Thyroid gland (tissue), 4 donors: ENCODE results near the gene AMBN. TPM values are rescaled to one million over a fixed set of nuclear protein-coding genes. Genes with fewer than 3 reads are reported as not detected.

Experiments used
- DNase-seq, 2 donors: peaks; one replicate each; pipeline ENCODE4 v3.0.0-alpha.2; 2019
- H3K27ac ChIP-seq, 3 donors: fragments of 200-600 bp; sonication (generic); 1 replicate in 2 of 3; 2 replicates in 1 of 3; pipeline ENCODE4 v1.5.1; 2016 to 2019; ENCODE audit warnings: mild to moderate bottlenecking in 1 of 3, moderate library complexity in 1 of 3
- H3K27me3 ChIP-seq: fragments of 200-600 bp; sonication (generic); one replicate; pipeline ENCODE4 v1.5.1; 2019
- H3K36me3 ChIP-seq, 2 donors: fragments of 200-600 bp; sonication (generic); one replicate each; pipeline ENCODE4 v1.5.1; 2016 to 2019
- H3K4me1 ChIP-seq, 2 donors: fragments of 200-600 bp; sonication (generic); one replicate each; pipeline ENCODE4 v1.5.1; 2017 to 2019
- H3K4me3 ChIP-seq, 3 donors: fragments of 200-600 bp; sonication (generic); replicated peaks in 1 of 3; 1 replicate in 2 of 3; 2 replicates in 1 of 3; pipeline ENCODE4 v1.5.1; 2016; ENCODE audit warnings: mild to moderate bottlenecking in 1 of 3
- H3K9me3 ChIP-seq: fragments of 200-600 bp; sonication (generic); one replicate; pipeline ENCODE4 v1.5.1; 2017
- POLR2A ChIP-seq, 2 donors: fragments of 450-650 bp; IDR thresholded peaks; one replicate each; pipeline ENCODE4 v1.6.1; 2017; ENCODE audit warnings: antibody characterized with exemption in 2 of 2, mild to moderate bottlenecking in 2 of 2, moderate library complexity in 1 of 2
- WGBS, 2 donors: methylation state at CpG; one replicate each; pipeline ENCODE4 v1.1.5; 2017; 5-methylcytosine and 5-hydroxymethylcytosine counted together
- intact Hi-C: fragments of 100-400 bp; cut with DNase I; formaldehyde crosslinking; loops from one replicate; pipeline ENCODE4 v1.15.1; 2023
- total RNA-seq, 4 donors: library from RNA; depleted of rRNA; stranded (reverse); fragments of >200 nt; gene quantifications; one replicate each; pipeline ENCODE4 v1.2.3, GENCODE V29; 2016
- TF ChIP-seq, protein P1 (sequence below), 6 experiments: fragments of 200-600 bp in 3 of 6; fragments of 450-650 bp in 3 of 6; sonication (generic) in 3 of 6; IDR thresholded peaks; one replicate each; pipeline ENCODE4 v1.5.1; 2016 to 2019; ENCODE audit warnings: antibody characterized with exemption in 6 of 6, mild to moderate bottlenecking in 2 of 6, inconsistent platforms in 1 of 6, moderate library complexity in 1 of 6

Gene AMBN
- total RNA-seq, 4 donors from 2014 or later = not detected

DNA sequence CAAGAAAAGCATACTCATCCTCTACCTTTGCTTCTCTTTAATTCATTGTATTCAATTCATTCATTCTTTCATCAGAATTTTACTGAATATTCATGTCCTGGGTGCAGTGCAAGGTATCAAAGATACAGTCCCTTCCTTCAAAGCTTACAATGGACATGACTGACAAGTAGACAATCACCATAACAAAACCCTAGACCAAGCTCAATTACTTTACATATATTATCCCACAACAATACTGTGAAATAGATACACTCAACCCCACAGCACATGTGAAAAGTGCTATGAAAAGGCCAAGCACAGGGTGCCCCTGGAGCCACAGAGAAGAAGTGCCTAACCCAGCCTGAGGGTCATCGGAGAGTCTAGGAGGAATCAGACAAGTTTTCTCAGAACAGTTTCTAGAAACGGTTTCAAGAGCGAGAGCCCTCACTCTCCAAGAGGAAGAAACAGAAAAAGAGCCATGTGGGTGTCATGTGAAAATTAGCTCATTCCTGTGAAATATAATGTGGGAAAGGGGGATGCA lies 15.3 kb downstream of the AMBN start:
- Histone ChIP-seq H3K4me3 (no peak overlapping the region), H3K27ac (no peak overlapping the region), H3K4me1 (no peaks in the 10 kb centered on the region), H3K27me3 (no peaks in the 10 kb centered on the region), H3K36me3 (no peaks in the 10 kb centered on the region), H3K9me3 (no peaks in the 10 kb centered on the region)
- DNase-seq = no peak
- WGBS, 2 donors = 84 to 86% methylated on average over 3 of the region's 3 CpGs
- intact Hi-C loops = no loop called here
- TF ChIP-seq, protein P1, sequence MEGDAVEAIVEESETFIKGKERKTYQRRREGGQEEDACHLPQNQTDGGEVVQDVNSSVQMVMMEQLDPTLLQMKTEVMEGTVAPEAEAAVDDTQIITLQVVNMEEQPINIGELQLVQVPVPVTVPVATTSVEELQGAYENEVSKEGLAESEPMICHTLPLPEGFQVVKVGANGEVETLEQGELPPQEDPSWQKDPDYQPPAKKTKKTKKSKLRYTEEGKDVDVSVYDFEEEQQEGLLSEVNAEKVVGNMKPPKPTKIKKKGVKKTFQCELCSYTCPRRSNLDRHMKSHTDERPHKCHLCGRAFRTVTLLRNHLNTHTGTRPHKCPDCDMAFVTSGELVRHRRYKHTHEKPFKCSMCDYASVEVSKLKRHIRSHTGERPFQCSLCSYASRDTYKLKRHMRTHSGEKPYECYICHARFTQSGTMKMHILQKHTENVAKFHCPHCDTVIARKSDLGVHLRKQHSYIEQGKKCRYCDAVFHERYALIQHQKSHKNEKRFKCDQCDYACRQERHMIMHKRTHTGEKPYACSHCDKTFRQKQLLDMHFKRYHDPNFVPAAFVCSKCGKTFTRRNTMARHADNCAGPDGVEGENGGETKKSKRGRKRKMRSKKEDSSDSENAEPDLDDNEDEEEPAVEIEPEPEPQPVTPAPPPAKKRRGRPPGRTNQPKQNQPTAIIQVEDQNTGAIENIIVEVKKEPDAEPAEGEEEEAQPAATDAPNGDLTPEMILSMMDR (IDR thresholded peaks at IDR 0.05) = no peak
- TF ChIP-seq POLR2A (IDR thresholded peaks at IDR 0.05) = no peak

DNA sequence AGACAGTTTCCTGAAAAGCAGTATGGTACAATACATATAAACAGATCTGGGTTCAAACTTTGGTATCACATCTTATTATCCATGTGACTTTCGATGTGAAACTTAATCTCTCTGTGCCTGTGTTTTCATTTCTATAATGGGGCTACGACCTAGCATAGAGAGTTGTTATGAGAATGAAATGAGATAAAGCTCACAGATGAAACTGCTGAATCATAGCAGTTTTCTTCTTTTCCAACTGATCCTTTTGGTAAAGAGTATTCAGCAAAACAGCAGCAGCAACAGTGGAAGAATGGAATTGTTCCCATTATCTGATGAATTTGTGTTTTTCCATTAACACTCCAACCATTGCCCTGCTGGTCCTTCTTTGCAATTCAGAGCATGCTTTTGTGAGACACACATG lies 16.3 kb downstream of the AMBN start:
- Histone ChIP-seq H3K27ac (no peak overlapping the region), H3K27me3 (no peaks in the 10 kb centered on the region), H3K36me3 (no peaks in the 10 kb centered on the region), H3K4me1 (no peaks in the 10 kb centered on the region), H3K4me3 (no peak overlapping the region), H3K9me3 (no peaks in the 10 kb centered on the region)
- WGBS, 2 donors = 78 to 88% methylated on average over 2 of the region's 2 CpGs
- TF ChIP-seq POLR2A (IDR thresholded peaks at IDR 0.05) = no peak
- TF ChIP-seq, protein P1 (IDR thresholded peaks at IDR 0.05) = no peak
- intact Hi-C loops = no loop called here
- DNase-seq = no peak

DNA sequence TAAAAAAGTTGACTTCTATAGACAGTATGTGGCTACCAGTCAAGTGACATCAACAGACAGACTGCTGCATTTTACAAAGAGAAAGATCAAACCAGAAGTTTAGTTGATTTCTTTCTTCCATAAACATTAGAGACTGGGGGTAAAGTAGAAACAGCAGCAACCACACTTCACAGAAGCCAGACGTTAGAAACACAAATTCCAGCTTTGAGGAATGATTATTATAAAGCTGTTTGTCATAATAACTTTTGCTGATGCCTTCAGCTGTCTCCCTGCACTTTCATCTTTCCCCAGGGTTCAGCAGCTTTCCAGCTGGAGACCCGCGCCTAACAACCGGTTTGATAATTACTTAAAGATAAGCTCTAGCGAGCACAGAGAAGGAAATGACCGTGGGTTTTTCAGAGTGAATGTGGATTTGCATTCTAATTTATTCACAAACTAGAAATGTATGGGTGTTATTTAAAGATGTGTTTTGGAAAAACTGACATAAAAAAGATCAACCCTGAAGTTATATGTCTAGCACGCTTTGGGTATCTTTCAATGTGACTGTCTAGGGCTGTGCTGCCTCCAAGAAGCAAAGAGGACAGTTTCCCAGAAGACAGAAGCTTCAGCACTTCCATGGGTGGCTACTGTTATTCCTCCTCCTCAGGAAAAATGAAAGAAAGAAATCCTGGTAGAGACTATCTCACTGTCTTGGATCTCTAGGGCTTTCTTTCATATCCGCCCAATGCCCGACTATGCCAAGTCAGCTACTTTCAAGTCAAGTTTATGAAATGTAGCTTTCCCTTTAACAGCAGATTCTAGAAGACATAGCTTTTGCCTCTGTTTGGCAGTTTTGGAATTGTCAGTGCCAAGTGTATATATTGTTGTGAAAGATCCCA lies 21.5 kb downstream of the AMBN start:
- Histone ChIP-seq H3K9me3 (no peaks in the 10 kb centered on the region), H3K4me1 (no peaks in the 10 kb centered on the region), H3K36me3 (no peaks in the 10 kb centered on the region), H3K4me3 (no peak overlapping the region), H3K27me3 (no peaks in the 10 kb centered on the region), H3K27ac (no peak overlapping the region)
- intact Hi-C loops = no loop called here
- 37 to 46% methylated on average over 9 of the region's 9 CpGs for WGBS, 2 donors
- DNase-seq = no peak
- no peak for TF ChIP-seq POLR2A (IDR thresholded peaks at IDR 0.05)
- TF ChIP-seq, protein P1 (IDR thresholded peaks at IDR 0.05) = no peak

DNA sequence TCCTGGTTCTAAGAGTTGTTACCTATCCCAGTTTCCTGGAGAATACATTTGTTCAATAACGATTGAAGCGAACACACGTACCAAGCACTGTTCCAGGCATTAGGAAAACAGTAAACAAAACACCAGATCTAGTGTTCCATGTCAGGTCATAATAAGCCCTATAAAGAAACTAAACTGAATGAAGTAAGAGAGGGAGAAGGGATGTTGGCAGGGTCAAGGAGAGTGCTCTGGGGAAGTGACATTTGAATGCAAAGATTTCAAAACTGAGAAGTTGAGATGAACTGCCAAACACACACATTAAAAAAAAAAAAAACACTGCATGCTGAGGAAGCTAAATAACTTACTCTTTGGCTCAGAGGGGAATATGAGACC lies 22.1 kb downstream of the AMBN start:
- intact Hi-C loops = no loop called here
- H3K36me3 ChIP-seq = no peaks in the 10 kb centered on the region
- H3K9me3 ChIP-seq = no peaks in the 10 kb centered on the region
- WGBS, 2 donors = 79% methylated on average over 3 of the region's 3 CpGs
- H3K4me1 ChIP-seq = no peaks in the 10 kb centered on the region
- no peak for TF ChIP-seq POLR2A (IDR thresholded peaks at IDR 0.05)
- TF ChIP-seq, protein P1 (IDR thresholded peaks at IDR 0.05) = no peak
- H3K27me3 ChIP-seq = no peaks in the 10 kb centered on the region
- DNase-seq = no peak
- no peak overlapping the region for H3K27ac ChIP-seq
- H3K4me3 ChIP-seq = no peak overlapping the region

DNA sequence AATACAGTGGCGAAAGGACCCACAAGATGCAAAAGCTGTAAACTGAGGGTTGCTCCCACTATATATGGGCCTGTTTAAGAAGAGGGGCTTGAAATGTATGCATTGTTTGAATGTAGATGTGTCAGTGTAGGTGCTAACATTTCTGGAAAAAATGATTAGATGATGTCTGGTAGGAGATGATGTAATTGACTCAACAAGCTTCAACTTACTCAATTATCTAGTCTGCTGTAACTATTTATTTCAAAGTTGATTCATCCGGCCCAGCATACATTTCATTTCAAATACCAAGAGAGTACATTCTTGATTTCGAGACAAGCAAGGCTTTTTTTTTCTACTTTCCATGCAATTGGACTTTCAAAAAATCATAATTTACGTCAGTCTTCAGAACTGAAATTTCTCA lies 27.2 kb downstream of the AMBN start:
- Histone ChIP-seq H3K27ac (no peak overlapping the region), H3K9me3 (no peaks in the 10 kb centered on the region), H3K27me3 (no peaks in the 10 kb centered on the region), H3K36me3 (no peaks in the 10 kb centered on the region), H3K4me3 (no peak overlapping the region), H3K4me1 (no peaks in the 10 kb centered on the region)
- TF ChIP-seq, protein P1 (IDR thresholded peaks at IDR 0.05) = no peak
- no peak for TF ChIP-seq POLR2A (IDR thresholded peaks at IDR 0.05)
- WGBS, 2 donors = 91% methylated on average over 4 of the region's 4 CpGs
- intact Hi-C loops = no loop called here
- no peak for DNase-seq
